ENCODE measurements around the gene ANKLE1. TPM values are rescaled to one million over a fixed set of nuclear protein-coding genes. Genes with fewer than 3 reads are reported as not detected.
A peak's percentile ranks its signal among the peaks of the same experiment; 100 is the strongest.

Gene ANKLE1
- total RNA-seq, 5 donors from 2014 or later (not counting 1 experiment from before 2014, with no cell fraction given): 0.93 to 6.5 (median 2.9) TPM

DNA sequence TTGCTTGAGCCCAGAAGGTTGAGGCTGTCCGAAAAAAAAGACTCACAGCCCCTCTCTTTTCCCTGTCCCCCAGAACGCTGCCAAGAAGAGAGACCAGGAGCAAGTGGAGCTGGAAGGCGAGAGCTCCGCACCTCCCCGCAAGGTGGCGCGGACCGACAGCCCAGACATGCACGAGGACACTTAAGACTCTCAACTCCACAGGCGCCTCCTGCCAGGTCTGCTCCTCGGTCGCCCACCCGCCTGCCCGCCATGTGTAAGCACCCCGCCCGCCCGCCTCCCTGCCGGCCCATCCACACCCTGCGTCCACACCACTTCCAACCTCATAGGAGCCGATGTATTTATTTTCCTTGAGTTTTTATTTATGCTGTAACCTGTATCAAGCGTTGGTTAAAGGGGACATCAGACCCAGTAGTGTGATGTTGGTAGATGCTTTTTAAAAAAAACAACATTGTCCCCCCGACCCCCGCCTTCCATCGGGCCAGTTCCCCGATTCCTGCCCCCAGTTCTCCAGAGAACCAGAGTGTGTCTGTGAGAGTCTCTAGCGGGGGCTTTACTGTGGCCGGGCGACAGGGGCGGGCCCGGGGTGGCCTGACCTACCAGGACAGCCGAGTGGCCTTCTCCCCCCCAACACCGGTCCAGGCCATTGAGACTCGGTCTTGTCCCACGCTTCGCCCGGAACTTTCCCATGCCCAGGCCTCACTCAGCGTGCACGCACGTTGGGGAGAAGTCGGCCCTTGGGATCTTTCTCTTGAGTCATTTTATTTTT is 38.0 kb downstream of the ANKLE1 start:
- no peak overlapping the region for H3K27ac Mint-ChIP-seq
- WGBS (ENCODE audit: insufficient coverage): 94% methylated on average over 24 of the region's 40 CpGs
- peaks cover 24 to 33% of the 10 kb centered on the region in 2 donors for H3K36me3 ChIP-seq (ENCODE audit: control insufficient read depth in 2 of 2, extremely low read depth in 1 of 2, insufficient read depth in 1 of 2, low read length in 1 of 2)
- ATAC-seq (replicated peaks in 1 of 4) (no peak), DNase-seq (no peak)
- CTCF ChIA-PET: interaction anchor here in 1 of 2 donors (0.5 kb wide), 1 partner anchor 230 kb away, joined by 6 read pairs; no protein-coding TSS in a partner anchor
- POLR2A ChIA-PET: no interaction called here
- H3K9me3 Mint-ChIP-seq: no peaks in the 10 kb centered on the region
- no peak overlapping the region for H3K4me3 ChIP-seq (ENCODE audit: control insufficient read depth in 1 of 2, extremely low read depth in 1 of 2, low read length in 1 of 2)
- no peaks in the 10 kb centered on the region for H3K27me3 Mint-ChIP-seq
- H3K4me1 Mint-ChIP-seq: peaks cover 4 to 12% (median 7%) of the 10 kb centered on the region in 3 donors
- H3K36me3 Mint-ChIP-seq: peaks cover 21% of the 10 kb centered on the region
- H3K9me3 ChIP-seq: no peaks in the 10 kb centered on the region
- no peak overlapping the region for H3K27ac ChIP-seq (ENCODE audit: low read length)
- no peak overlapping the region for H3K4me3 Mint-ChIP-seq
- peaks cover 0 to 19% of the 10 kb centered on the region in 2 experiments for H3K4me1 ChIP-seq (ENCODE audit: control insufficient read depth in 1 of 2, extremely low read depth in 1 of 2, insufficient read depth in 2 of 2, low read length in 2 of 2)
- H3K27me3 ChIP-seq (replicated peaks in 1 of 2; ENCODE audit: control insufficient read depth in 2 of 2, extremely low read depth in 1 of 2, insufficient read depth in 2 of 2, low read length in 1 of 2): no peaks in the 10 kb centered on the region

DNA sequence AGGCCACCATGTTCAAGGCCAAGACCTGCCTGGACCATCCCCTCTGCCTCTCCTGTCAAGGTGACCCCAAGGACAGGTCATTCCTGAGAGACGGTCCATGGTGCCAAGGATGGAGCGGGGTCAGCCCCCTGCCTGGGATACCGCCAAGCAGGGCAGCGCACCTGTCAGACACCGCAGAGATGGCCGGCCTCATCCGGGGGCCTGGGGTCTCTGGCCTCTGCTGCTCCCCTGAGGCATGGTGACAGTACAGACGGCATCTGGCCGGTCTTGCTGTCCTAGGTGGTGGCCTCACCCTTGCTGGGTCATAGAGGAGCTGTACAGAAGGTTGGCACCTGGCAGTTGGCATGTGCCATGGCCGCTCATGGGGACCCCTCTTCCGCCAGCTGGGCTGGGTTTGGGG is 38.7 kb downstream of the ANKLE1 start:
- H3K27ac ChIP-seq (ENCODE audit: low read length): no peak overlapping the region
- Mint-ChIP-seq H3K9me3 (no peaks in the 10 kb centered on the region), H3K27me3 (no peaks in the 10 kb centered on the region), H3K27ac (no peak overlapping the region), H3K4me1 (peaks cover 4 to 12% (median 7%) of the 10 kb centered on the region in 3 donors), H3K4me3 (no peak overlapping the region), H3K36me3 (peaks cover 20% of the 10 kb centered on the region)
- no peak for DNase-seq
- no peak overlapping the region for H3K4me3 ChIP-seq (ENCODE audit: control insufficient read depth in 1 of 2, extremely low read depth in 1 of 2, low read length in 1 of 2)
- WGBS (ENCODE audit: insufficient coverage): 83% methylated on average over 9 of the region's 11 CpGs
- ChIA-PET POLR2A (no interaction called here), CTCF (no interaction called here)
- ATAC-seq (replicated peaks in 1 of 4): no peak
- H3K4me1 ChIP-seq (ENCODE audit: control insufficient read depth in 1 of 2, extremely low read depth in 1 of 2, insufficient read depth in 2 of 2, low read length in 2 of 2): peaks cover 0 to 19% of the 10 kb centered on the region in 2 experiments
- no peaks in the 10 kb centered on the region for H3K27me3 ChIP-seq (replicated peaks in 1 of 2; ENCODE audit: control insufficient read depth in 2 of 2, extremely low read depth in 1 of 2, insufficient read depth in 2 of 2, low read length in 1 of 2)
- no peaks in the 10 kb centered on the region for H3K9me3 ChIP-seq
- peaks cover 27 to 29% of the 10 kb centered on the region in 2 donors for H3K36me3 ChIP-seq (ENCODE audit: control insufficient read depth in 2 of 2, extremely low read depth in 1 of 2, insufficient read depth in 1 of 2, low read length in 1 of 2)

DNA sequence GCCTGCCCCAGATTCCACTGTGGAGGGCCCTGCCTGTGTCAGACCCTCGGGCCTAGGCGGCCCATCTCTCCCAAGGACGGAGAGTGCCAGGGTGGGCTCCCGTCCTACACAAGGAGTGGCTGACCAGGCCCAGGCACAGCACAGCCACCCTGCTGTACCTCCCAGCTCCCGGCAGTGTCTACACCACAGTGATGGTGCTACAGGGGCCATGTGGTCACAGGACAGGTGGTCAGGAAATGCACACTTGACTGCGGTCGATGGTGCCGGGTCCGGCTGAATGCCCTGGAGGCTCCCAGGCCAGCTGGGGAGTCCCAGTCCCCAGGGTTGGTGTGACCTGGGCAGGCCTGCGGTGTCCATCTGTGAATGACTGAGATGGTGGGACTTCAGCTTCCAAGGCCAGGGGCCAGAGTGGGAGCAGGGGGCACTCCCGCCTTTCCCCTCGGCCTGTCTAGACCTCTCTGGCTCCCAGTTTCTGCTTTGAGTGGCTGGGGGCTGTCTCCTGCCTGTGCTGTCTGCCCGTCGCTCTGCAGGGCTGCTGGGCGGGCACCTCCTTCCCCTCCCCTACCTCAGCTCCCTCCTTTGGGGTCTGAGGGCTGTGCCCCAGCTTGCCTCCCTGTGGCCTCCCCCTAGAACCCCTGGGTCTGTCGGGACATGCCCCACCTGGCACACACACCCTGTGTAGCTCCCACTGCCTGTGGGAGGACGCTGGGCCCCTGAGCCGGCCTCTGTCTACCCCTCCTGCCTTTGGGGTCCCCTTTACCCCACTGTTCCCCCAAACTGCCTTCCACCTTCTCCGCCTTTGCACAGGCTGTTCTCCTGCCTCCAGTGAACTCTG is 40.2 kb downstream of the ANKLE1 start:
- Mint-ChIP-seq H3K27ac (peak overlapping the region in 1 of 2 donors; percentile 48), H3K36me3 (peaks cover 11% of the 10 kb centered on the region), H3K27me3 (no peaks in the 10 kb centered on the region), H3K9me3 (no peaks in the 10 kb centered on the region), H3K4me1 (peaks cover 4 to 12% (median 5%) of the 10 kb centered on the region in 3 donors), H3K4me3 (no peak overlapping the region)
- no peak overlapping the region for H3K4me3 ChIP-seq (ENCODE audit: control insufficient read depth in 1 of 2, extremely low read depth in 1 of 2, low read length in 1 of 2)
- no peak overlapping the region for H3K27ac ChIP-seq (ENCODE audit: low read length)
- ATAC-seq (replicated peaks in 1 of 4) (no peak), DNase-seq (no peak)
- H3K4me1 ChIP-seq (ENCODE audit: control insufficient read depth in 1 of 2, extremely low read depth in 1 of 2, insufficient read depth in 2 of 2, low read length in 2 of 2): peaks cover 0 to 19% of the 10 kb centered on the region in 2 experiments
- CTCF ChIA-PET: no interaction called here
- 97% methylated on average over 16 of the region's 19 CpGs for WGBS (ENCODE audit: insufficient coverage)
- H3K27me3 ChIP-seq (replicated peaks in 1 of 2; ENCODE audit: control insufficient read depth in 2 of 2, extremely low read depth in 1 of 2, insufficient read depth in 2 of 2, low read length in 1 of 2): no peaks in the 10 kb centered on the region
- POLR2A ChIA-PET: no interaction called here
- no peaks in the 10 kb centered on the region for H3K9me3 ChIP-seq
- peaks cover 22 to 27% of the 10 kb centered on the region in 2 donors for H3K36me3 ChIP-seq (ENCODE audit: control insufficient read depth in 2 of 2, extremely low read depth in 1 of 2, insufficient read depth in 1 of 2, low read length in 1 of 2)

DNA sequence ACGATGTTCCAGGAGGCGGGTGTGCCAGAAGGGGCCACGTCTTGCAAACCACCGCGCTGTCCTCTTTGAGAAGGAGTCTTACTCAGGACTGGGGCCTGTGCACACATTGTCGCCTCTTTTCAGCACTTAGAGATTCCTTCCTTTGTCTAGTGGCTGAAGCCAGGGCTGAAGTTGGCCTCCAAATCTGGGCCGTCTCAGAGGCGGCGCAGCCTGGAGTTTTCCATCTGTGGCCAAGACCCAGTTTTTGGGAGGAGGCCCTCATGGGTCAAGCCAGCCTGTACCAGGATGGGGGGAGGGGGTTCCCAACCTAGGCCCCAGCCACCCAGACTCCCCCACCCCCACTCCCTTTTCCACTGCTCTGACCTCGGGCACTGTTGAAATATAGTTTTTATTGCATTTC is 41.2 kb downstream of the ANKLE1 start:
- Mint-ChIP-seq H3K9me3 (no peaks in the 10 kb centered on the region), H3K4me1 (peaks cover 4 to 12% (median 7%) of the 10 kb centered on the region in 3 donors), H3K36me3 (peaks cover 11% of the 10 kb centered on the region), H3K27ac (no peak overlapping the region), H3K27me3 (no peaks in the 10 kb centered on the region), H3K4me3 (peak overlapping the region in 2 of 3 donors; percentile 25 to 61)
- Histone ChIP-seq H3K27ac (ENCODE audit: low read length) (no peak overlapping the region), H3K9me3 (no peaks in the 10 kb centered on the region), H3K27me3 (replicated peaks in 1 of 2; ENCODE audit: control insufficient read depth in 2 of 2, extremely low read depth in 1 of 2, insufficient read depth in 2 of 2, low read length in 1 of 2) (no peaks in the 10 kb centered on the region), H3K4me1 (ENCODE audit: control insufficient read depth in 1 of 2, extremely low read depth in 1 of 2, insufficient read depth in 2 of 2, low read length in 2 of 2) (peaks cover 0 to 15% of the 10 kb centered on the region in 2 experiments), H3K36me3 (ENCODE audit: control insufficient read depth in 2 of 2, extremely low read depth in 1 of 2, insufficient read depth in 1 of 2, low read length in 1 of 2) (peaks cover 22 to 27% of the 10 kb centered on the region in 2 donors), H3K4me3 (ENCODE audit: control insufficient read depth in 1 of 2, extremely low read depth in 1 of 2, low read length in 1 of 2) (no peak overlapping the region)
- POLR2A ChIA-PET: no interaction called here
- no peak for ATAC-seq (replicated peaks in 1 of 4)
- CTCF ChIA-PET: no interaction called here
- DNase-seq: no peak
- 80% methylated on average over 1 of the region's 10 CpGs for WGBS (ENCODE audit: insufficient coverage)

DNA sequence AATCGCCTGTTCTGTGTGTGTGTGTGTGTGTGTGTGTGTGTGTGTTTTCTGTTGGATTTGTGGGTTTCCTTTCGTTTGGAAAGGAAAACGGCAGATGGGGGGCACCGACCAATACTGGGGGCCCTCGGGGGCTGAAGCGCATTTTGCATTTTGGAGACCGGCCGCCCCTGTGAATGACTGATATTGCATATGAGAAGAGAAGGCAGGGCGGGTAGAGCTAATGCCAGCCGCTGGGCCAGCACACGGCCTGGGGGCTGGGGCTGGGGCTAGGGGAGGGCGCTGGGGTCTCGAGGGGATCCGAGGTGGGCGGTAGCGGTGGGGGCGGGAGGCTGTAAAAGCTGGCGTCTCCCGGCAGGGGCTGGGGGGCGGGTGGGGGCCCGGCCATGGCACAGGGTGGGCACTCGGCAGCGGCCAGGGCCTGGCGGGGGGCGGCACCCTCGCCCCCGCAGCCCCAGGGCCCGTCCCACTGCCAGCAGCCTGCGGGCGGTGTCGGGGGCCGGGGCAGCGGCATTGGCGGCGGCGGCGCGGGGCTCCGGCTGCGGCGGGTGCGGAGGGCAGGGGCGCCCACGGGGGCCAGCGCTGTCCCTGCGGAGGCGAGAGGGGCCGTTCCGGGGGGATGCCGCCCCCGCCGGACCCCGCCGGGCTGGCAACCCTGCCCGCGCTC is 41.7 kb downstream of the ANKLE1 start:
- Mint-ChIP-seq H3K4me1 (peaks cover 4 to 12% (median 7%) of the 10 kb centered on the region in 3 donors), H3K36me3 (peaks cover 11% of the 10 kb centered on the region), H3K27ac (no peak overlapping the region), H3K27me3 (no peaks in the 10 kb centered on the region), H3K4me3 (peak overlapping the region in 2 of 3 donors; percentile 25 to 61), H3K9me3 (no peaks in the 10 kb centered on the region)
- ChIA-PET CTCF (no interaction called here), POLR2A (no interaction called here)
- ATAC-seq (replicated peaks in 1 of 4) (peak in 1 of 4 experiments; percentile 4), DNase-seq (no peak)
- H3K4me3 ChIP-seq (ENCODE audit: control insufficient read depth in 1 of 2, extremely low read depth in 1 of 2, low read length in 1 of 2): no peak overlapping the region
- peaks cover 22 to 27% of the 10 kb centered on the region in 2 donors for H3K36me3 ChIP-seq (ENCODE audit: control insufficient read depth in 2 of 2, extremely low read depth in 1 of 2, insufficient read depth in 1 of 2, low read length in 1 of 2)
- WGBS (ENCODE audit: insufficient coverage): 27% methylated on average over 51 of the region's 56 CpGs
- H3K4me1 ChIP-seq (ENCODE audit: control insufficient read depth in 1 of 2, extremely low read depth in 1 of 2, insufficient read depth in 2 of 2, low read length in 2 of 2): peaks cover 2 to 19% of the 10 kb centered on the region in 2 experiments
- H3K27me3 ChIP-seq (replicated peaks in 1 of 2; ENCODE audit: control insufficient read depth in 2 of 2, extremely low read depth in 1 of 2, insufficient read depth in 2 of 2, low read length in 1 of 2): no peaks in the 10 kb centered on the region
- no peaks in the 10 kb centered on the region for H3K9me3 ChIP-seq
- no peak overlapping the region for H3K27ac ChIP-seq (ENCODE audit: low read length)

DNA sequence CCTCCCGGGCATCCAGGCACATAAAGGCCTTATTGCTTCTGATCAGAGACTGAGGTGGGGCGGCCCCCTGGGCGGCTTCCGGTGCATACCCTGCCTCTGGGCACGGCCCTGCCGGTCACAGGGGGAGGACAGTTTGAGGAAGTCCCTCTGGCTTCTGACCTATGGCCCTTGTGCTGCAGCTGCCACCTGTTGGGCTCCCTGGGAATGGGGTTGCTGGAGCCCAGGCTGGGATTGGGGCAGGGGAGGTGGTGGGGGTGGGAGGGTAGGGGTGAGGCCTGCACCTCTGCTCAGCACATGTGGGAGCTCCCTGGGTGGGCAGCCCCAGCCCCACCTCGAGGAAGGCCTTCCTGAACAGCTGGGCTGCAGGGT is 42.2 kb downstream of the ANKLE1 start:
- Histone ChIP-seq H3K27ac (ENCODE audit: low read length) (no peak overlapping the region), H3K9me3 (no peaks in the 10 kb centered on the region), H3K4me1 (ENCODE audit: control insufficient read depth in 1 of 2, extremely low read depth in 1 of 2, insufficient read depth in 2 of 2, low read length in 2 of 2) (peaks cover 2 to 21% of the 10 kb centered on the region in 2 experiments), H3K4me3 (ENCODE audit: control insufficient read depth in 1 of 2, extremely low read depth in 1 of 2, low read length in 1 of 2) (no peak overlapping the region), H3K27me3 (replicated peaks in 1 of 2; ENCODE audit: control insufficient read depth in 2 of 2, extremely low read depth in 1 of 2, insufficient read depth in 2 of 2, low read length in 1 of 2) (no peaks in the 10 kb centered on the region), H3K36me3 (ENCODE audit: control insufficient read depth in 2 of 2, extremely low read depth in 1 of 2, insufficient read depth in 1 of 2, low read length in 1 of 2) (peaks cover 20 to 24% of the 10 kb centered on the region in 2 donors)
- ChIA-PET POLR2A (no interaction called here), CTCF (no interaction called here)
- ATAC-seq (replicated peaks in 1 of 4): peak; percentile 11 to 21 (median 19)
- H3K4me1 Mint-ChIP-seq: peaks cover 4 to 12% (median 8%) of the 10 kb centered on the region in 3 donors
- whole genome bisulfite sequencing (ENCODE audit: insufficient coverage): 50% methylated on average over 7 of the region's 7 CpGs
- no peaks in the 10 kb centered on the region for H3K9me3 Mint-ChIP-seq
- DNase-seq: peak in 3 of 35 experiments; percentile 20 to 33 (median 23)
- H3K27me3 Mint-ChIP-seq: no peaks in the 10 kb centered on the region
- H3K36me3 Mint-ChIP-seq: peaks cover 11% of the 10 kb centered on the region
- no peak overlapping the region for H3K4me3 Mint-ChIP-seq
- H3K27ac Mint-ChIP-seq: no peak overlapping the region
